GM10248 (cell line): Measurements from ENCODE around the gene CDH23.

Source experiments
- CTCF ChIA-PET: fragments of 300-600 bp; sonication (Branson Sonifier 250); formaldehyde crosslinking; extraction: SDS; loops from one replicate; lab custom pipeline; 2021; ENCODE audit warnings: antibody characterized with exemption; lab: Yijun Ruan, JAX
- POLR2A ChIA-PET: fragments of 350-650 bp; sonication (Branson Sonifier 250); formaldehyde crosslinking; extraction: SDS; loops from one replicate; lab custom pipeline; 2020; ENCODE audit warnings: antibody characterized with exemption; lab: Yijun Ruan, JAX
- DNase-seq: peaks from one replicate; pipeline ENCODE4 v3.0.0; 2012; ENCODE audit errors: extremely low spot score
- CTCF ChIP-seq: IDR thresholded peaks from 2 replicates; pipeline ENCODE4 v1.5.1; 2012; ENCODE audit warnings: mild to moderate bottlenecking, low read depth; ENCODE audit errors: extremely low read depth, missing control alignments, control extremely low read depth

Gene CDH23

DNA sequence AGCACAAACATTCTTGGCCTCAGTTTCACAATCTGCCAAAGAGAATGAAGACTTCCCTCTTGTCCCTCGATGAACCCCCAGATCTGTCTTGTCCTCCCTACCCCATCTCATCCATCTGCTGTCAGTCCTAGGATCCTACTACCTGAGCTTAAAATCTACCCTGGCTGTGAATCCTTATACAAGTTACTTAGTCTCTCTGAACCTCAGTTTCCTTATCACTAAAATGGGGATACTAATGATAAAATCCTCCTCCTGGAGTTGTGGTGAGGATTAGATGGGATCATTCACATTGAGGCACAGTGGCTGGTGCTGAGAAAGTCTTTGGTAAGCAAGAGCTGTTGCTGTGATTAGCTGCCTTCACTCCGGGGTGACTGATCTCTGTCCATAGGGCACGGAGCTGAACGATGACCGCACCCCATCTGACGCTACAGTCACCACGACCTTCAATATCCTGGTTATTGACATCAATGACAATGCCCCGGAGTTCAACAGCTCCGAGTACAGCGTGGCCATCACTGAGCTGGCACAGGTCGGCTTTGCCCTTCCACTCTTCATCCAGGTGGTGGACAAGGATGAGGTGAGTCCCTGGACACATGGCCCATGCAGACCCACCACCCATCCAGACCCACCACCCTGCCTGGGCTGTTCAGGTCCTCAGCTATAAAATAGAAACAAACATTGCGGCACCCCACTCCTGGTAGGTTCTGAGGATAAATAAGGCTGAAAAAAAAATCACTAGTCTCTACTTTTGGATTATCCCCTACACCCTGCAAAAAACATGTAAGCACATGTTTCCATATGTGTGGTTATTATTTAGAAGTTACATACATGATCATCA is 220.3 kb downstream of the CDH23 start:
- no peak for TF ChIP-seq CTCF
- no peak for DNase-seq
- POLR2A ChIA-PET, result no interaction called here
- CTCF ChIA-PET, result interaction anchor here (0.6 to 2.4 kb wide), 4 partner anchors 8 to 90 kb away, joined by 3 to 14 read pairs (median 3); no protein-coding TSS in a partner anchor

DNA sequence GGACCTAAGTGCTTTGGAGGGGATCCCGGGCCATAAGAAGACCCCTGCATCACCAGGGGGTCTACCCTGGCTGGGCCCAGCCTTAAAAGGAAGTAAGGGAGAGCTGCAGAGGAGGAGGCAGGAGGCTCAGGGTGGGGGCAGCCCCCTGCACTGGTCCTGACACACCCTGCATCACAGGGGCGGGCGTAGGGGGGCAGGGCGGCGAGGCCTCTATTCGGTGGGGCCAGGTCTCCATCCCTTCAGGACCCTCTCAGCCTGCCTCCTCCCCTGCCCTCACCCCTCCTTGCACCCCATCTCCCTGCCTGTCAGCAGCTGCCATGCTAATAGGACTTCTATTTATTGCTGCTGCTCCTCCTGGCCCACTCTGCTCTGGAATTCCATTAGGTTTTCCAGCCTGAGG is 221.5 kb downstream of the CDH23 start:
- ChIA-PET CTCF (interaction anchor here (1.0 to 2.4 kb wide), 2 partner anchors 9 to 25 kb away, joined by 3 to 14 read pairs; no protein-coding TSS in a partner anchor), POLR2A (no interaction called here)
- no peak for DNase-seq
- TF ChIP-seq CTCF, result no peak

GRCh38 chr10:71618598-71618997 is 221.9 kb downstream of the CDH23 start:
- DNase-seq, result no peak
- no peak for TF ChIP-seq CTCF
- POLR2A ChIA-PET, result no interaction called here
- CTCF ChIA-PET, result interaction anchor here (1.0 to 2.4 kb wide), 3 partner anchors 10 to 49 kb away, joined by 3 to 14 read pairs (median 3); no protein-coding TSS in a partner anchor

DNA sequence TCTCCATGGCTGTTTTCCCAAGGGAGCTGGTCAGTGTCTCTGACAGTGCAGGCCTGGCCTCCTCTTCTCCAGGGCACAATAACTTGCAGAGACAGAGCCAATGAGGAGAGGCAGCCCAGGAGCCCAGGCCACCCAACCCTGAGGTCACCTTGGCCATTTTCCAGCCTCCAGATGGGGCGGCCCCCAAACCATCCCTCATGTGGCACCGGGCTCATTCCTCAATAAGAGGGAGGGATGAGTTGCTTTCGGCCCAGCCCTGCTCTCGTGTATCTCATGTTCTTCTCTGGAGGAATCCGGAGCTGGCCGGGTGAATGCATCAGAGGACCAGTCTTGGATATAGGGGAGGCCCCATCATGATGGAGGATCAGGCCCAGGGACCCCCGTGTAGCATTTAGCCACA is 223.9 kb downstream of the CDH23 start:
- no peak for DNase-seq
- TF ChIP-seq CTCF, result no peak
- ChIA-PET POLR2A (no interaction called here), CTCF (interaction anchor here (1.3 kb wide), 1 partner anchor 12 kb away, joined by 6 read pairs; no protein-coding TSS in a partner anchor)

GRCh38 chr10:71621231-71622153 is 224.8 kb downstream of the CDH23 start:
- ChIA-PET CTCF (interaction anchor here (0.6 to 3.8 kb wide), 6 partner anchors 12 to 87 kb away, joined by 3 to 18 read pairs (median 3); no protein-coding TSS in a partner anchor), POLR2A (no interaction called here)
- DNase-seq, result no peak
- no peak for TF ChIP-seq CTCF

DNA sequence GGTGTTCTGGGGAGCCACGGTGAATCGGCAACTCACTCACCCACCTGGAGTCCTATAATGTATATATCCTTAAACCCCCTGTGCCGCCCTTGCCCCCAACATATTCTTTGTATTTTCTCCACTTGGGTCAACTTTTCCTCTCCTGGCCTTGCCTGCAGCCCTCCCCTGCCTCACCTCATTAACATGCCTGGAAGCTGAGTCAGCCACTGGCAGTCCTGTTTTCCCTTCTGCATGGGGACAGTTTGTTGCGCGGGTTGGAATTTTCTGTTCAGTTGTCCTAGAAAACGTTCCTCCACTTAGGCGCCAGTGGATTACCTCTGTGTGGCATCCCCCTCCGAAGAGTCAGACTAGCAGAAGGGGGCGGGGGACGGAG is 225.4 kb downstream of the CDH23 start:
- POLR2A ChIA-PET, result no interaction called here
- no peak for TF ChIP-seq CTCF
- DNase-seq, result no peak
- CTCF ChIA-PET, result interaction anchor here (0.6 to 3.8 kb wide), 8 partner anchors 13 to 230 kb away, joined by 3 to 20 read pairs (median 3); no protein-coding TSS in a partner anchor
